Activated CD4-positive, alpha-beta T cell treated with anti-CD3 and anti-CD28 coated beads, Interleukin-2, Interleukin-6, amounts not matched to agents 100 ng/mL and 50 ng/mL, durations not matched to agents 16 hours and 8 hours (primary cell): ENCODE results near the gene POLL.

Source experiments
- DNase-seq: peaks from one replicate; pipeline ENCODE4 v3.0.0-alpha.2; 2020

The POLL gene

GRCh38 chr10:101573885-101574753, 13.9 kb downstream of the POLL start:
- no peak for DNase-seq

DNA sequence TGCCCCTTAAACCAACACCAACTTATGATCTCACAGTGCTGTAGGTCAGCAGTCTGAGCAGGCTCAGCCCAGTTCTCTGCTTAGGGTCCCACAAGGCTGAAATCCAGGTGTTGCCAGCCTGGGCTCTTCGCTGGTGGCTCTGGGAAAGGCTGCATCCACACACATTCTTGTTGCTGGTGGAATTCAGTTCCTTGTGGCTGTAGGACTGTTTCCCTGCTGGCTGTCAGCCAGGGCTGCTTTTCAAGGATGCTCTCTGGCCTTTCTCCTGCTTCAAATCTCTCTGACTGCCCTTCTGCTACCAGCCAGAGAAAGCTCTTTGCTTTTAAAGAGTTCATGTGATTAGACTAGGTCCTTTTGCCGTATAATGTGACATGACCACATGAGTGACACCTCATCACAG, 15.3 kb downstream of the POLL start:
- DNase-seq: no peak

- DNase-seq: no peak
Measured at GRCh38 chr10:101572126-101572525, 15.9 kb downstream of the POLL start.

DNA sequence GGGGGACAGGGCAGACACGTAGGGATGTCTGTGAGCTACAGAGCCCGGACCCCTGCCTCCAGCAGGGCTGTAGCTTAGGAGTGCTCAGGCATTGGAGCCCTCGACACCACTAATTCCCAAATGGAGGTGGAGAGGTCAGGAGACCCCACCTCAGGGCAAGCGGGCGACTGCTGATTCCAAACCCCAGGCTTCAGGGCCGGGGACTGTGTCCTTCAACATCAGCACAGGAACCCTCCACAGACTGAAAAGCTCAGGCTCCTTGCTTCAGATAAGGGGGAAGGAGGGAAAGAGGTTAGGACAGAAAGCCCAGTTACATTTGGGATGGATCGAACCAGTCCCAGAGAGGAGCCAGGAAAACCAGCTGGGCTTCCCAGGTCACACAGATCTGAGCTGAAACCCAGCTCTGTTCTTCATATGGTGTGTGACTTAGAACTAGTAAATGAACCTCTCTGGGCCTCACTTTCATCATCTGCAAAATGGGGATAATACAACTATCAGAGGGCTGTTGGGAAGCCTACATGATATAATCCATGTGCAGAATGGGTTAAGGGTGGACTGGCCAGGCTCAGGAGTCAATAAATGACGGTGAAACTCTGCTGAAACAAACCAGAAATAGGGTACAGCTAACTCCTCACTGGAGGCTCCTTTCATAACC, 16.7 kb downstream of the POLL start:
- no peak for DNase-seq

GRCh38 chr10:101570428-101571270, 17.4 kb downstream of the POLL start:
- no peak for DNase-seq

- DNase-seq: peak; percentile 85
Measured at GRCh38 chr10:101569622-101570427, 18.2 kb downstream of the POLL start.

- no peak for DNase-seq
Measured at GRCh38 chr10:101569323-101569621, 18.8 kb downstream of the POLL start.

- no peak for DNase-seq
Measured at GRCh38 chr10:101568054-101568745, 19.9 kb downstream of the POLL start.

GRCh38 chr10:101567165-101568006, 20.7 kb downstream of the POLL start:
- peak; percentile 11 for DNase-seq

- DNase-seq: no peak
Measured at GRCh38 chr10:101566333-101567164, 21.5 kb downstream of the POLL start.

DNA sequence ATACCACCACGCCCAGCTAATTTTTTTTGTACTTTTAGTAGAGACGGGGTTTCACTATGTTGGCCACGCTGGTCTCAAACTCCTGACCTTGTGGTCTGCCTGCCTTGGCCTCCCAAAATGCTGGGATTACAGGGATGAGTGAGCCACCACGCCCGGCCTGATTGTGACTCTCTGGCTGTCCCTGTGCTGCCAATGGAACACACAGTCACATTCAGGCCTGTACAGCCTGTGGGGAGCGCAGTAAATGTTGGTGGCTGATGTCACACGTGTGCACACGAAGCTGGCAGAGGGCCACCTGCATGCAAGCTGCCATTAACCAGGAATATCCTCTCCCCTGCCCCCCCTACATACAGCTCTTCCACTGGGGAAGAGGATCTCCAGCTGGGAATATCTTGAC, 22.1 kb downstream of the POLL start:
- no peak for DNase-seq

DNA sequence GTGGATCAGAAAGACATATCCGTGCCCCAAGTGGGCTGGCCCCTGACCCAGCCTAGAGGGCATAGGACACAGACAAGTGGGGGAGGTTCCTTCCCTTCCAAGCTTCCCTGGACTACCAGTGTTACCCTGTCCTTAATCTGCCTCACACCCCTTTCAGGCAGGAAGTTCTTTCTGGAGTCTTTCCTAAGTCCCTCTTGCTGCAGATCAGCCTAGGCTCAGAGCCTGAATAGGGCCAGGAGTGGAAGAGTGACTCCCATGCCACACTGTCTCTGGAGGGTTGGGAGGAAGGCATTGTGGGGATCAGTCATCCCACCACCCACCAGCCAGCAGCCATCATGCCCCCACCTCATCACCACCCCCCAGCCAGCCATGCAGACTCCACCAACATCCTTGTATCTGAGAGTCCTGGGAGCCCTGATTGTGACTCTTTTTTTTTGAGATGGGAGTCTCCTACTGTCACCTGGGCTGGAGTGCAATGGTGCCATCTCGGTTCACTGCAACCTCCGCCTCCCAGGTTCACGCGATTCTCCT, 22.6 kb downstream of the POLL start:
- no peak for DNase-seq

DNA sequence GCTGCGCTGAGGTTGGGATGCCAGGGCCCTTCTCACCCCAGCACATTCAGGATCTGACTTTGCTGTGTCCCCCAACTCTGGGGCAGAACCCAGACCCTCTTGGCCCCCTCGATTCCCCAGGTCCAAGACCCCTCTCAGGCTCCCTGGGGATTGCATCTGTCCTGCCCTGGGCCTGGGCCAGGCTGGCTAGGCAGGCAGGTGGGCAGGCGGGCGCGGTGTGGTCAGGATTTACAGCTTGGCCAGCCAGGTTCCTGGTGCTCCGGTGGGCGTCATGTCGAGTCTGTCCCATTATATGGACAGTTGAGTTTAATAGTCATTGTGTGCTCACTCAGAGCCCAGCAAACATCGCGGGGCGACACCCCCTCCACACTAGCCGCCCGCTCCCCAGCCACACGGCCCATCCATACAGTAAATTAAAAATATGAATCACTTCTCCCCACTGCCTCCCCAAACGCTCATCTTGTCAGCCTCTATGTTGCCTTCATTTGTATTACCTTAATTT, 23.5 kb downstream of the POLL start:
- no peak for DNase-seq

DNA sequence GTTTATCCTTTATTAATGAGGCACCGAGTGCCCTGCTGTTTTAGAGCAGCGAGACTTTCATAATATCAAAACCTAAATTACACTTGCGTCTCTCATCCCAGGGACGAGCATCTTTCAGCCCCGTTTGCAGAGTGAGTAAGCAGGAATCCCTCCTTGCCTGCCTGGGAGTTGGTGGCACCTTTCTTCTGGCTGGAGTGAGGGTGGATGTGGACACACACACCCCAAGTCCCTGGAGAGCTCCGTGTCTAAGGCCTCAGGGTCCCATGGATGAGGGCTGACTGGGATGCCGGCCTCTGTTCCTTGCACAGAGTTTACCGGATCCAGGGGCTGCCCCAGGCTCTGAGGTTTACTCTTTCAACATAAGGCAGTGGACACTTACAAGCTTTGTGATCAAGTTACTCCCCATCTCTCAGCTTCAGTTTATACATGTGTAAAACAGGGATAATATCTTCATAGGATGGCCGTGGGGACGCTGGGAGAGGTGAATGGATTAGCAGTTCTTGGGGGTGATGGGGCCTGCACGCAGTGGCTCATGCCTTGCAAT, 24.5 kb downstream of the POLL start:
- no peak for DNase-seq

- DNase-seq: no peak
Measured at GRCh38 chr10:101563007-101563406, 25.1 kb downstream of the POLL start.

GRCh38 chr10:101562231-101562630, 25.8 kb downstream of the POLL start:
- no peak for DNase-seq

DNA sequence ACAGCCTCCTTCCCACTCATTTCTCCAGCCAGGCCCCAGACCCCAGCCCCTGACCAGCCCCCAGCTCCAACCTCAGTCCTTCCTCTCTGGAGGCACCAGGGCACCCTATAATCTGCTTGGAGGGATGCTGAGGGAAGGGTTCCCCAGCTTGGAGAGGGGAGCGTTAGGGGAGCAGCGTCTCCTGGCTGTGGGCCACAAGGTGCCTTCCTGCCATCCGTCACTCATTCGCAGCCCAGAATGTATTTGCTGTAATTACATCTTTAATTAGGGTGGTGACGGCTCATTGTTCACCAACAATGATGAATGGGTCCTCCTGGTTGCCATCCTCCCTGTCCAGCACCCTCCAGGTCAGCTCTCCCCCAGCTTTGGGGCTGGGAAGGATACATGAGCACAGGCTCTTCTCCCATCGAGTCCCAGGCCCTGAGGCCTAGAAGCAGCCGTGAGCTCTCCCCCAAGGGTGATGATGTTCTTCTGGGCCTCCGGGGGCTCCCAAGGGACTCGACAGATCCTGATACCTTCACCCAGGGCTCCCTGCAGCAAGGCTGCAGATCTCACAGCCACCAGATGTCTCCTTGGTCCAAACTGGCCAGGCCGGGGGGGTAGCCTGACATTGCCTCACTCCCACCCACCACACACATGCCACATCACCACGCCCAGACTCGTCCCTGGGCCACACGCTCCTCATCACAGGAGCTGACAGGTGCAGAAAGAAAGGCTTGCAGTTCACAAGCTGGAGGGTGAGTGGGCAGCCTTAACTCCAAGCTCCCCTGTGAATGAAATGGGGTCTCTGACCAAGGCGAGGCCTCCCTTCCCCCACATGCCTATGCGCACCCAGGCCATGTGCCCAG, 26.8 kb downstream of the POLL start:
- no peak for DNase-seq

DNA sequence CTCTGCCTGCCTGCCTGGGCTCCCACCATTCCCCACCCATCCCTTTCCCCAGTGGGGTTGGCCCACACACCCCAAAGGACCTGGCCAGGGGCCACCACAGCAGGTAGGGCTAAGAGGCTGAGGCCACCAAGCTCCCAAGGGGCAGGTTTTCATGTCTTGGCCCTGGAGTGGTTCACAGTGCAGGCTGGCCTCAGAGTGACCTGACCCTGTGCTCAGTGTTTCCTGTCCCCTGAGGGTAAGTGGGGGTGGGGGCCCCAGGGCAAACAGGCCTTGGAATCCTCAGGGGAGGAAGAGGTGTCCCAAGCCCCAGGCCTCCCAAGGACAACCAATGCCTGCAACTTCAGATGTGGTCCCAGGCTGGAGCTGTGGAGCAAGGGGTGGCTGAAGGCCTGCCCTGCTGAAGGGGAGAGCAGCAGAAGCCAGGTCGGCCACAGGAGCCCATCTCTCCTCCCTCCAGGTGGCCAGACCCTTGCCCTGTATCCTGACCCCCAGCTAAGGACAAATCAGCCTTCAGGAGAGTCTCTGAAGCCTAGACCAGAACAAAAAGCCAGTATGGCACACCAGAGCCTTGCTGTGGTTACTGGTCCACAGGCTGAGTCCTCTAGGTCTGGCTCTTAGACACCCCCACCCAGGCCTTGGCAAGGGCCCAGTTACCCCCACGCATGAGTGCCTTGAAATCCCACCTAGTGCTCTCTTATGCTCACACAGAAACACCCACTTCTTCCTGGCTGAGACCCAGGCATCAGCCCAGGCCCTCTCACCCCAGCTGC, 27.6 kb downstream of the POLL start:
- DNase-seq: no peak
